GM19193 (cell line): ENCODE data around the gene CACNA1E.
A peak's percentile ranks its signal among the peaks of the same experiment; 100 is the strongest.

Experiments
- POLR2A ChIP-seq: IDR thresholded peaks from 4 replicates; pipeline ENCODE4 v1.6.1; 2011; ENCODE audit not compliant: insufficient read depth, insufficient read length; ENCODE audit errors: extremely low read depth

The CACNA1E gene

DNA sequence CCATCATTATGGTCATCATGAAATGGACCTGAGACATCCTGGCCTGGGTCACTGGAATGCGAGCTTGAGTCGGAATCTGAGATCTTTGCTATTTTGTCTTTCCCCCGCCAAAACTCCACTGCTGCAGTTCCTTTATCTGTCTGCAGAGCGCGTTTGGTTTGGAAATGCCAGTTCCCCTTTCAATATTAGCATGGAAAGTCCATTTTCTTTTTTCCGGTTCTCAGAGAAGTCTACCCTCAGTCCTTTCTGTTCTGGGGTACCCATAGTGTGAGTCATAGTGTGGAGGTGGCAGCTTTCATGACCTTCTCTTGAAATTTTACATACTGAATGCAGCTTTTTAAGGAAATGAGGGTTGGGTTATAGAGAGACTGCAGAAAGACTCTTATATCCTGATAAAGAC lies 14.6 kb downstream of the CACNA1E start:
- no peak for TF ChIP-seq POLR2A

DNA sequence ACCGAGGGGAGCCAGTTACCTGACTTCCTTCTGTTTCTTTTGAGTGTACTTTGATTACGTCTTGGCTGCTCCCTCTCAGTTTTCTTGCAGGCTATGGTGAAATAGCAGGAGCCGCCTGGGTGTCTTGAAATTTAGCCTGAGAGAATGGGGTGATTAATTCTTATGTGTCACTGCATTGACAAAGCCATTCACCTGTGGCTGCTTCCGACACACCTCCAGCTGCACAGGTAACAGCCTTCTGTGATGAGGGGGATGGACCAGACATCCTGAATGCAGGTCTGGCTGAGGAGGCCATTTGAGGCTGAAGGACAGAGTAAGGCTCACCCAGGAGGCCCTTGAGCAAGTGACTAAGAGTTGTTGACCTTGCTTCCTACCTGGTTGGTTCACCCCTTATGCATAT lies 16.5 kb downstream of the CACNA1E start:
- no peak for TF ChIP-seq POLR2A

DNA sequence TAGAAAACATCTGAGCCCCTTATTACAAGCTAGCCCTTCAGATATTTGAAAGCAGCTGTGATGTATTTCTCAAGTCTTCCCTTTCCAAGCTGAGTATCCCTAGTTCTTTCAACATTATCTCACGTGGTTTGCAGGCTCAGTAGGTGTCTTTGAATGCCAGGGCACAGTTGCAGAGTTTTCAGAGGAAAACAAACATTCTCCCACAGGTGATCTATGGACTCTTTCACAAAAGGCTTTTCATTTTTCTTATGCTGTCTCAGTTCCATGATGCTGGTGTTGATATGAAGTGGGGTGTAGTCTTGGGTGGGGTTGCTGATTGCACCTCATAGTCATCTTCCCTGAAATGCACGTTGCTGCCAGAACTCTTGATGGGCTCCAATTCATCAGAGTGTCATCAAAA lies 17.3 kb downstream of the CACNA1E start:
- no peak for TF ChIP-seq POLR2A

DNA sequence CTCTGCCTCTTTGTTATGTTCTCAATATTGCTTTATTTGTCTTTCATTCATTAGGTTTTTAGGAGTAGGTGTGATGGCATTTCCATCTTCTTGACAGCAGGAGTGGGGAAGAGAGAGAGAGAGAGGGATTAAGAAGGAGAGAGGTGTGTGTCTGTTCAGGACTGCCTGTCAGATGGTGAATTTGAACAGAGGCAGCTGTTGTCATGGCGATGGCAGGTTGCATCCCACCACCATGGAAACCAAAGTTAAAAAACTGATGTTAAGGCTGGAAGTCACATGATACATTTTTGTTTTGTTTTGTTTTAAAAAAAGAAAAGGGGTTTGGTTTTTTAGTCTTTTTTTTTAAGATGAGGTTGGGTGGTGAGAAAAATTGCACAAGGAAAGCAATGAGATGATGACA lies 18.3 kb downstream of the CACNA1E start:
- TF ChIP-seq POLR2A = no peak

DNA sequence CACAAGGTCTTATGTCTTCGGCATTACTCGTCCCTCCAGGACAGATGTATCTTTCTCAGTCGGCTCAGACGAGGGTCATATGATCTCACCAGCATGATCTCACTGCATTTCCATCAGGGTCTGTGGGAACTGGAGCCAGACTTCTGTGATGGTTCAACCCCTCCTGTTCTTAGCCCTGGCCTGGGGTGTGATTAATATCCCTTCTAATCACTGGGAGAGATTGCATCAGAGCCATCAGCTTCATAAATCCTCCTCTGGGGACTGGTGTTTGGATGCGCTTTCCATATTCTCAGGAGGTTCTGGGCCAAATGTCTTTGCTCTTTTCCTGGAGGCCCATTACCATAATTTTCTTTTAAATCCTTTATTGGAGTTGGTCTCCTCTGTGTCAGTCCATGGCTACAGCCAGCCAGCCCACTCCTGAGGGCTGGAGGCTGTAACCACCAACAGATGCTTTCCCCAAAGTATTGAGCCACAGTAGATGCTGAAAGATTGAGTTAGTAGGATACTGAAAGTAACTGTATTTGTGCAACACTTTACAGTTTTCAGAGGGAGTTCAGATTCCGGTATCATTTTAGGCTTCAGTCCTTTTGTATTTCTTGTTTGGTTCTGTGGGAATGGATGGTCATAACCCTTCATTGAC lies 20.0 kb downstream of the CACNA1E start:
- TF ChIP-seq POLR2A = no peak

DNA sequence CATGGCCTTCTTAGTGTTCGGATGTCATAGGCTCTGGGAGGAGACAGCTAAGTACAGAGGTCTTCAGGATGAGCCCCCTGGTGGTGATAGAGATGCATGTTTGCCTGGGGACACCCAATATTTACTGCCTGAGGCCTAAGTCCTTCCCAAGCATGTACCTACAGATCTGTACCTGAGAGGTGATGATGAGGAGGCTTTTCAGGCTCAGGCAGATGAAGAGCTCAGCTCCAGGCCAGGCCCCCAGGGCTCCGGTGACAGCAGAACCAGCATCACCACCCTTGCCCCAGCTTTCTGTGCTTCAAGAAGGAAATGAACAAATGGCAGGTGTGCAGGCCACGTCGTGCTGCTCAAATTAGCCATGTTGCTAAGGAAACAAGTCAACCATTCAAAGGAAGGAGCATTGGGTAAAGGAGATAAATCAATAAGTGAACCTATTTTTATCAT lies 21.1 kb downstream of the CACNA1E start:
- TF ChIP-seq POLR2A = peak; percentile 38

DNA sequence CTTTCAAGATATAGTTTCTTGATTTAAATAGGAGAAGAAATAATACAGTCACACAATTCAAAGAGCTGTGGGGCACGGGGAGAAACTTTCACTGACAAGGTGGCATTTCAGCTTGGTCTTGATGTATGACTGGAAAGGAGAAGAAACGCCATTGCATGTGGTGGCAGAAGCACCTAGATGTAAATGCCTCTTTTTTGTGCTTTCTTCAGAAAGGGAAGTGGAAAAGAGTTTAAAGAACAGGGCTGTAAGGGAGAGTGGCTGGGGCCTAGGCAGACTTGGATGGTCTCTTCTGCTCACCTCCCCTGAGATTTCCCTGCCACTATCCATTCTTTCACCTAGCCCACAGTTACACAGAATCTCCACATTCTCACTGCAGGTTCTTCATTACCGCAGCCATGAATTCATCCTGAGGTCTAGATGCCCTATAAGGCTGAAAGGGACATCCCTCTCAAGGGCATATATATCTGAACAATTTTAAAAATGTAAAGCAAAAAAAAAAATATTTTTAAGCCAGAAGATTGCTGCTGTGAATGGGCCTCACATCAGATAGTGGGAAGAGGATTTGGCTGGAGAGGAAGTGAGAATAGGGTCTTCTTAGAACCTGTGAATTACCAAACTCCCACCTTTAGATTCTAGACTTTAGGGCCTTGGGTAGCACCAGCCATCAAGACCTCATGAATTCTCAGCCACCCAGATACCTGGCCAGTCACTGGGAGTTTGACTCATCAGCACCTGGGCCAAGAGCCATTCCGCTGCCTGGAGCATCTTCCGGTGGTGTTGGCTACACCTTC lies 23.4 kb downstream of the CACNA1E start:
- no peak for TF ChIP-seq POLR2A

DNA sequence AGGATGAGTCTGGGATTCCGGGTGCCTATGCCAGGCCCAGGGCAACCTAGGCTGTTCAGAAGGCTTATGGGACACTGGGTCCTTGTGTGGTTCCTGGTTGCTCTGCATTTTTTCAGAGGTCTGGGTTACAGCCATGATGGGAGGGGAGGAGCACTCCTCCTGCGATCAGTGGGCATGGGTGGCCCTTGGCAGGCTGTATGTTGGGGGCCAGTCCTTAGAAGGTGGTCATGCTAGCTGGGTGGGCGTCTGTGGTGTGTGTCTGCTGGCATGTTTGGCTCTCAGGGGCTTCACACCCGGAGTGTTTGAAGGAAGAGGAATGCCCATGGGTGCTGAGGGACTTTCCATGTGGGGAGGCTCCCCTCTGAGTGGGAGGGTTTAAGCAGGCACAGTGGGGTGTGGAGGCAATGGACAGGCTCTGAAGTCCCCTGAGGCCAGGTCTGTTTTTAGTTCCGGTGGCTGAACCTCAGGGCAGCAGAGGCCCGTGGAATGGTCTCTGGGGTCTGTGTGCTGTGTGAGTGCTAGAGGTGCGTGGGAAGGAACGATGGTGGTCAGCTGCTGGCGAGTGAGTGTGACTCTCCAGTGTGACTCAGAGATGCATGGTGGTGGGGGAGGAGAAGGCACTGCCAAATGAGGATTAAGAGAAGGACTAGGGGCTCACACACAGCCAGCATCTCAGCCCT lies 25.3 kb downstream of the CACNA1E start:
- TF ChIP-seq POLR2A = peak; percentile 33

DNA sequence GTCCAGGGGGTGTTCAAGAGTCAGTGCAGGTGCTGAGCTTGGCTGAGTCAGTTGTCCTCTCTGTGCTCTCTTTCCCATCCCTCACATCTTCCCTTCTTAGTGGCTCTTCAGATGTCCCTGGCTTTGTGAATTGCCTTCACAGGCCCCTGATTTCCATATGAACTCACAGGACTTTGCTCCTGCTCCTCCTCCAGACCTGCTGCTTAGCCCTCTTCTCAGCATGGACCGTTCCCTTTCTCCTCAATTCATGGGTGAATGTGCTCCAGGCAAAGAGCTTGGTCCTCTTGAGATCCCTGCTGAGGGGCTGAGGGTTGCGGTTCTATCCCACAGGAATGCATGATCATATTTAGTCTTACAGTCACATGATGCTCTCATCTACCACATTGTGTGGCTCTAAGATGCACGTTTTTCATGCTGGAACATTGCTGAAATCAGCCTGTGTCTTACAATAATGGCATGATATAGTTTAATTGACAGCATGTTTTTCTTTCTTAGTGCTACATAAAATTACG lies 30.5 kb downstream of the CACNA1E start:
- no peak for TF ChIP-seq POLR2A

DNA sequence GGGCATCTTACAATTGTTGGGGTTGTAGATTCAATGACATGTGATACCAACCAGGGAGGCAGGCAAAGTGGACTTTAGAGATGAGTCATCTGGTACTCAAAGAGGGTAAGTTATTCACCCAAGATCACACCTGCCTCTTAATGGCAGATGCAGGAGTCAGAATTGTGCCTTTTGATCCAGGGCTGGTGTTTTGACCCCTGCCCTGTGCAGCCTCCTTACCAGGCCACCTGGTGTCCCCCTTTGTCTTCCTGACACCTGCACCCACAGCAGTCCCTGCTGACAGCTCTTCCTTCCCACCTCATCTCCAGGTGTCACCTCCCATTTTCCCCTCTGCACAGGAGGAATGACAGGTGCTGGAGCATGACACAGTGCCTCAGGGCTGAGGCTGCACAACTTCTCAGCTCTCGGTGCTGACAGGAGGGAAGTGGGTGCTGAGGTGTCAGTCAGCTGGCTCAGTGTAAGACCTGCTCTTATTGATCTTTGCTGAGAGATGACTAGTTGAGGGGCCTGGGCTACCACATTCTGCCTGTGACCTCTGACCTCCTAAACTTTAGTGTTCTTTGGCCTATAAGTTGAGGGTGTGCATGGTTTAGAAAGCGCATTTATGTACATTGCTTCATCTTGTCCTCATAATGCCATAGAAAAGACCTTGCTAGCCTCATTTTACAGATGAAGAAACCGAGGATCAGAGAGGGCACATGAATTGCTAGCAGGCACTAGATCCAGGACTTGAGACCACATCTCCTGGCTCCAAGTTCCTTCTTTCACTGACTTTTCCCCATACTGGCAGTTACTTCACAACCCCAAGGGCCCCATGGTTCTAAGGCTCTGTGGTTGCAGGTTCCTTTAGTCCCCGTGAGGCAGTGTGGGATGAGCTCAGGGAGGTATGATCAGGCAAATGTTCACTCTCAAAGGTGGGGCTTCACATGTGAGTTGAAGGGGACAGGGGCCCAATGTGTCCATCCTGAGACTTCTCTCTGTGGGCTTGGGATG lies 31.3 kb downstream of the CACNA1E start:
- no peak for TF ChIP-seq POLR2A

DNA sequence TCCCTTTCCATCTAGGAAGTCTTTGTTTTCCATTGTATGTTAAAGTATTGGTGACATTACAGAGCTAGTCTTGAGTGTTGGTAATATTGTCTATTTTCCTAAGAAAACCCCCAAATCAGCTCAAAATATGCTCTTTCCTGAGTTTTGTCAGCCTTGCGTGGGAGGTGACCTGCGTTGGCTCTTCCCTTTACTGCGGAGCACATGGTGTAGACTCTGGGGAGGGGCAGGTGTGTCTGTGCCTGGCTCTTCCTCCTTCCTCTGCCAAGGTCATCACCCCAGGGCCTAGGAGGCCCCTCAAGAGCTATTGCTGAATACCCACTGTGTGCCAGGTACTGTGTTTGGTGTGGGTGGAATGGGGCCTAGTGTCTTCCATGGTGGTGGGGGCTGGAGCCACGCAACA lies 33.4 kb downstream of the CACNA1E start:
- TF ChIP-seq POLR2A = no peak

DNA sequence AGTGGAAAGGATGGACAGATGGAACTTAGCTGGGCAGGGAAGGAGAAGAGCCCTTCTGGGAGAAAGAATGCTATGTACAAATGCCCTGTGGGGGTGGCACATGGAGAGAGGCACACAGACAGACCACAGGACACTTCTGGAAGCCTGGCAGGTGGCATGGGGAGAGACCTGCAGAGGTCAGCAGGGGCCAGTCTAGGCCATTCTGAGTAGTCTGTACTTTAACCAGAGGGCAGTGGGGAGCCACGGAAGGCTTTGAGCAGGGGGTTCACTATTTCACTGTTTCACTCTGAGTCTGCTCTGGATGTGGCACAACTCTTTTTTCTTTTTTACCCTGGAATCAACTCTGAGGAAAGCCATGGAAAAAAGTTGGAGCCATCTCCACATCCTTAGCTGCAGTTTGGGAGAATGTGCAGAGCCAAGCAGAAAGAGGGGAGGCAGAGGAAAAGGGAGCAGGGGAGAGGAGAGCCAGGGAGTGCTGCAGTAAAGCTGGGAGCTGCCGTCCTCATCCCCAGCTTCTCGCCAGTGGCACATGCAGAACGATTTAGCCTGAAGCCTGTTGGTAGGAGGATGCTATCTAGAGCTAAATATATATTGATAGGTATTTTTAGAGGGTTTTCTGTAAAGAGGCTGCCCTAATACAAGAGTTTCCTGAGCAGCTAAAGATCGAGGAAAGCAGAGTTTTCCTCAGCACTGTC lies 34.0 kb downstream of the CACNA1E start:
- TF ChIP-seq POLR2A = no peak

DNA sequence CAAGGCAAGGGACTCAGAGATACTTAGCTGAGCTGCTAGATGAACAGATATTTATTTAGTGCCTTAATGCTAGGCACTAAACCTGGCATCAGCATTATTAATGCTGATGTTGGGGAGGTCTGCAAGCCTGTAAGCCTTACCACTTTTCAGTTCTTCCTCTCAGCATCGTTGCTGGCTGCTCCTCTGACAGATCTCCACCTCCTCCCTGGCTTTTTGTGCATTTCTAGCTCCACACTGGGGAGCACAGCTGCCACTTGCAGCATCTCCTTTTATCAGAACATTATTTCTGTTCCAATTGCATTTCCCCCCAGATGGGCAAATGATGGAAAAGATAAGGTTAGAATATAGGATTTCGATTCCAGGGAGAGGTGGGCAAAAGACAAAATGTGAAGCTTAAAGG lies 34.8 kb downstream of the CACNA1E start:
- TF ChIP-seq POLR2A = no peak

DNA sequence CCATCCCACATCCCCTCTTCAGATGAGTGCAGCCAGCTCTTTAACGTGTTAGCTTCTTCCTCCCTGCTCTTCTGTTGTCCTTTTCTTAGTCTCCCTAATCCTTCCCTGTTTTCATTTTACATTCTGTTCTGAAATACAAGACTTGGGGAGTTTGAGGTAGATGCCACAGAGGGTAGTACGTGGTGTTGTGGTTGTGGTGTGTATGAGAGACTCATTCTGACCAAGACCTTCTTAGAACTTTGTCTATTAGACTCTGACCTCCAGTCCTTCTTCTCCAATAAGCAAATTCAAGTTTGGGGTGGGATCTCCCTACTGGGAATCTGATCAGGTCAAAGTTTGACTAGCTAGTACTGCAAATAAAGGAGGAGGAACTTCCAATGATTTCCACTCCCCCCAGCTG lies 39.5 kb downstream of the CACNA1E start:
- no peak for TF ChIP-seq POLR2A
